Measurements from ENCODE around the gene ZNF500.

DNA sequence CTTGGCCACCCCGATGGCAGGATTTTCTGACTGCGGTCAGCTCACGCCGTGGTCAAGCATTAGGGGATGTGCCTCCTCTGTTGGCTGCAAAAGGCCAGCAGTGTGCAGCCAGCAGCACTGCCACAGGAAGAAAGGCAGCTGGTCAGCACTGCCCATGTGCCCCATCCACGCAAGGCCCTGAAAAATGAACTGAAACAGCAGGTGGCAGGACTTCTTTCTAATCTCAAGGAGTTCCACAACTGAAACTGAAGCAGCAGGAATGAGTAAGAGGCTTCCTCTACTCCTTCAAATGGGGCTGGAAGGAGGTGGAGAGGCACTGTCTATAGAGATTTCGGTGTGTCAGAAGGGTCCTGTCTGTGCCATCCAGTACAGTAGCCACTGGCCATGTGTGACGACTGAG, 3.2 kb downstream of the ZNF500 start:
- TF ChIP-seq, protein P1, sequence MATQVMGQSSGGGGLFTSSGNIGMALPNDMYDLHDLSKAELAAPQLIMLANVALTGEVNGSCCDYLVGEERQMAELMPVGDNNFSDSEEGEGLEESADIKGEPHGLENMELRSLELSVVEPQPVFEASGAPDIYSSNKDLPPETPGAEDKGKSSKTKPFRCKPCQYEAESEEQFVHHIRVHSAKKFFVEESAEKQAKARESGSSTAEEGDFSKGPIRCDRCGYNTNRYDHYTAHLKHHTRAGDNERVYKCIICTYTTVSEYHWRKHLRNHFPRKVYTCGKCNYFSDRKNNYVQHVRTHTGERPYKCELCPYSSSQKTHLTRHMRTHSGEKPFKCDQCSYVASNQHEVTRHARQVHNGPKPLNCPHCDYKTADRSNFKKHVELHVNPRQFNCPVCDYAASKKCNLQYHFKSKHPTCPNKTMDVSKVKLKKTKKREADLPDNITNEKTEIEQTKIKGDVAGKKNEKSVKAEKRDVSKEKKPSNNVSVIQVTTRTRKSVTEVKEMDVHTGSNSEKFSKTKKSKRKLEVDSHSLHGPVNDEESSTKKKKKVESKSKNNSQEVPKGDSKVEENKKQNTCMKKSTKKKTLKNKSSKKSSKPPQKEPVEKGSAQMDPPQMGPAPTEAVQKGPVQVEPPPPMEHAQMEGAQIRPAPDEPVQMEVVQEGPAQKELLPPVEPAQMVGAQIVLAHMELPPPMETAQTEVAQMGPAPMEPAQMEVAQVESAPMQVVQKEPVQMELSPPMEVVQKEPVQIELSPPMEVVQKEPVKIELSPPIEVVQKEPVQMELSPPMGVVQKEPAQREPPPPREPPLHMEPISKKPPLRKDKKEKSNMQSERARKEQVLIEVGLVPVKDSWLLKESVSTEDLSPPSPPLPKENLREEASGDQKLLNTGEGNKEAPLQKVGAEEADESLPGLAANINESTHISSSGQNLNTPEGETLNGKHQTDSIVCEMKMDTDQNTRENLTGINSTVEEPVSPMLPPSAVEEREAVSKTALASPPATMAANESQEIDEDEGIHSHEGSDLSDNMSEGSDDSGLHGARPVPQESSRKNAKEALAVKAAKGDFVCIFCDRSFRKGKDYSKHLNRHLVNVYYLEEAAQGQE (IDR thresholded peaks at IDR 0.05) = no peak
- TF ChIP-seq CBX2 (IDR thresholded peaks at IDR 0.05; ENCODE audit: borderline replicate concordance, low read depth) (no peak), RFX5 (IDR thresholded peaks at IDR 0.05) (no peak), ZC3H11A (IDR thresholded peaks at IDR 0.05) (no peak), RAD21 (conservative IDR thresholded peaks at IDR 0.05 in 1 of 2, IDR thresholded peaks at IDR 0.05 in 1 of 2) (no peak), ZFP36 (IDR thresholded peaks at IDR 0.05; ENCODE audit: borderline replicate concordance, partially characterized antibody) (no peak)

All from A549 (cell line).